ENCODE data around the gene CEACAM19. TPM values are rescaled to one million over a fixed set of nuclear protein-coding genes. Genes with fewer than 3 reads are reported as not detected.

CEACAM19 gene
- total and polyA plus RNA-seq, 10 of the 15 experiments (the other 5 are each of a cell fraction or from before 2014, with no cell fraction given) = 0.13 to 0.31 (median 0.17) TPM; not detected in 4

- Histone ChIP-seq H3K4me1 (ENCODE audit: control insufficient read depth, insufficient read depth, low read length) (no peaks in the 10 kb centered on the region), H3K79me2 (ENCODE audit: control insufficient read depth, insufficient read depth, low read length) (no peaks in the 10 kb centered on the region), H3K4me2 (ENCODE audit: control insufficient read depth, insufficient read depth) (no peak overlapping the region), H2AFZ (ENCODE audit: control insufficient read depth, low read depth, low read length) (no peak overlapping the region), H3K4me3 (no peak overlapping the region), H3K36me3 (ENCODE audit: control insufficient read depth in 2 of 2, insufficient read depth in 2 of 2, low read length in 1 of 2) (no peaks in the 10 kb centered on the region), H3K27me3 (replicated peaks in 1 of 2; ENCODE audit: control insufficient read depth in 2 of 2, insufficient read depth in 2 of 2, low read length in 1 of 2) (no peaks in the 10 kb centered on the region), H3K9ac (ENCODE audit: control insufficient read depth, insufficient read depth, low read length) (no peak overlapping the region), H3K27ac (ENCODE audit: control insufficient read depth, insufficient read depth) (no peak overlapping the region), H3K9me3 (replicated peaks; ENCODE audit: control insufficient read depth, insufficient read depth, low read length) (no peaks in the 10 kb centered on the region), H4K20me1 (ENCODE audit: control insufficient read depth, insufficient read depth) (no peaks in the 10 kb centered on the region)
- ATAC-seq (no peak), DNase-seq (ENCODE audit: low read depth, low spot score) (no peak), FAIRE-seq (no peak)
- intact Hi-C loops (cut with micrococcal nuclease; ENCODE audit: unreplicated experiment) (no loop called here), in situ Hi-C loops (cut with MboI) (no loop called here)
- ChIA-PET POLR2A (interaction anchor here (0.6 kb wide), 1 partner anchor 51 kb away, joined by 3 read pairs; no protein-coding TSS in a partner anchor), RAD21 (ENCODE audit: unreplicated experiment) (interaction anchor here (2.6 kb wide), 1 partner anchor 109 kb away, joined by 9 read pairs; no protein-coding TSS in a partner anchor), SMC1A (ENCODE audit: uncharacterized antibody, unreplicated experiment) (interaction anchor here (1.3 kb wide), 1 partner anchor 32 kb away, joined by 3 read pairs; no protein-coding TSS in a partner anchor), CTCF (interaction anchor here (1.2 to 2.3 kb wide), 2 partner anchors 56 to 109 kb away, joined by 3 to 5 read pairs; no protein-coding TSS in a partner anchor)
- no TSS peak for BruUV-seq (replicated peaks)
- TF ChIP-seq MTA2 (IDR thresholded peaks at IDR 0.05; ENCODE audit: low read depth) (no peak), SKIL (IDR thresholded peaks at IDR 0.05; ENCODE audit: low read depth, poor library complexity, severe bottlenecking) (no peak), KLF5 (IDR thresholded peaks at IDR 0.05; ENCODE audit: partially characterized antibody) (no peak), HDAC2 (IDR thresholded peaks at IDR 0.05) (no peak), SMC3 (IDR thresholded peaks at IDR 0.05; ENCODE audit: borderline replicate concordance, low read length) (no peak), CEBPZ (IDR thresholded peaks at IDR 0.05; ENCODE audit: low read depth, low read length) (no peak), USF1 (IDR thresholded peaks at IDR 0.05; ENCODE audit: borderline replicate concordance, extremely low read length, insufficient read depth, low read depth, low read length) (no peak), ASH2L (IDR thresholded peaks at IDR 0.05; ENCODE audit: borderline replicate concordance, low read depth) (no peak), NFIC (IDR thresholded peaks at IDR 0.05; ENCODE audit: low read depth, low read length) (no peak), SIN3A (IDR thresholded peaks at IDR 0.05; ENCODE audit: low read depth, low read length) (no peak), YBX1 (IDR thresholded peaks at IDR 0.05) (no peak), SMAD5 (IDR thresholded peaks at IDR 0.05; ENCODE audit: low read depth) (no peak)
- TF ChIP-seq, protein P1, sequence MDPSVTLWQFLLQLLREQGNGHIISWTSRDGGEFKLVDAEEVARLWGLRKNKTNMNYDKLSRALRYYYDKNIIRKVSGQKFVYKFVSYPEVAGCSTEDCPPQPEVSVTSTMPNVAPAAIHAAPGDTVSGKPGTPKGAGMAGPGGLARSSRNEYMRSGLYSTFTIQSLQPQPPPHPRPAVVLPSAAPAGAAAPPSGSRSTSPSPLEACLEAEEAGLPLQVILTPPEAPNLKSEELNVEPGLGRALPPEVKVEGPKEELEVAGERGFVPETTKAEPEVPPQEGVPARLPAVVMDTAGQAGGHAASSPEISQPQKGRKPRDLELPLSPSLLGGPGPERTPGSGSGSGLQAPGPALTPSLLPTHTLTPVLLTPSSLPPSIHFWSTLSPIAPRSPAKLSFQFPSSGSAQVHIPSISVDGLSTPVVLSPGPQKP (IDR thresholded peaks at IDR 0.05; ENCODE audit: low read depth, low read length) = no peak
- 37% methylated on average over 7 of the region's 7 CpGs for WGBS (ENCODE audit: insufficient coverage, insufficient replicate concordance, low lambda C conversion rate, missing lambda C conversion rate)
These were observed 9.4 kb upstream of the CEACAM19 start for GRCh38 chr19:44661904-44662303.
